ENCODE measurements around the gene ZSWIM4. TPM values are rescaled to one million over a fixed set of nuclear protein-coding genes. Genes with fewer than 3 reads are reported as not detected.

ZSWIM4 gene
- polyA plus RNA-seq, 1 donor from 2014 or later, result 4.7 TPM

DNA sequence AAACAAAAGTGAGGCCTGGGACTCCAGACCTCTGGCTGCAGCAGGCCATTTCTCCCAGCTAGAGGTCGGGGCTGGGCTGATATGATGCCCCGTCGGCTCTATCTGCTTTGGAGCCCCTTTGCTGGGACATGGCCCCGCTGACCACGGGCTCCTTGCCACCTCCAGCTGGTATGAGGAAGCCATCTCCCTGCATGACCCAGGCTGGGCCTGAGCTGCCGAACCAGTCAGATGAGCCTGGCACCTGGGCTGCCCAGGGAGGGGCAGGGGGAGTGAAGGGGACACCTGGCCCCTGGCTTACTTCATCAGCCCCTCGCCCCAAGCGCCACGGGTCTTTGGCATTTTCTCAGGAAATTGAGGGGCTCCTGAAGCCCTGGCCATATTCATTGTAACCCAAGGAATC, 7.8 kb downstream of the ZSWIM4 start:
- no peaks in the 10 kb centered on the region for H3F3A ChIP-seq (ENCODE audit: insufficient read depth, low read length, poor library complexity, severe bottlenecking)
- TF ChIP-seq EZH2 (IDR thresholded peaks at IDR 0.05; ENCODE audit: borderline replicate concordance, insufficient read depth, low read length, poor library complexity, severe bottlenecking) (no peak), REST (IDR thresholded peaks at IDR 0.05; ENCODE audit: borderline replicate concordance) (no peak), POLR2AphosphoS5 (IDR thresholded peaks at IDR 0.05) (no peak), MXI1 (conservative IDR thresholded peaks at IDR 0.05; ENCODE audit: poor library complexity, severe bottlenecking) (no peak), SMC3 (conservative IDR thresholded peaks at IDR 0.05; ENCODE audit: poor library complexity) (no peak), CTCF (IDR thresholded peaks at IDR 0.05; ENCODE audit: poor library complexity, severe bottlenecking) (no peak), EP300 (conservative IDR thresholded peaks at IDR 0.05; ENCODE audit: poor library complexity, severe bottlenecking) (no peak), RAD21 (conservative IDR thresholded peaks at IDR 0.05) (no peak), TAF1 (IDR thresholded peaks at IDR 0.05; ENCODE audit: low read depth) (no peak)
- no peak overlapping the region for H2AFZ ChIP-seq (ENCODE audit: low read depth, low read length)
- no peaks in the 10 kb centered on the region for H3K27me3 ChIP-seq (ENCODE audit: insufficient read depth, low read depth, low read length)
- no peak overlapping the region for H3K4me3 ChIP-seq (ENCODE audit: low read length)
- no peaks in the 10 kb centered on the region for H4K20me1 ChIP-seq (ENCODE audit: insufficient read depth)
- no peaks in the 10 kb centered on the region for H3K36me3 ChIP-seq (ENCODE audit: insufficient read depth, low read length)
- H3K9me2 ChIP-seq (ENCODE audit: insufficient read depth, low read length), result no peaks in the 10 kb centered on the region
- no peak overlapping the region for H3K4me2 ChIP-seq (ENCODE audit: low read length)
- H3K9me3 ChIP-seq (ENCODE audit: low read length), result no peaks in the 10 kb centered on the region
- no peaks in the 10 kb centered on the region for H3K79me2 ChIP-seq (replicated peaks; ENCODE audit: insufficient read depth, low read length)
- H3K27ac ChIP-seq (ENCODE audit: low read length), result no peak overlapping the region
- no peak overlapping the region for H3K9ac ChIP-seq (ENCODE audit: low read length)

GRCh38 chr19:13804830-13805683, 9.8 kb downstream of the ZSWIM4 start:
- Histone ChIP-seq H3K9ac (ENCODE audit: low read length) (no peak overlapping the region), H4K20me1 (ENCODE audit: insufficient read depth) (no peaks in the 10 kb centered on the region), H3K4me2 (ENCODE audit: low read length) (no peak overlapping the region), H3K27me3 (ENCODE audit: insufficient read depth, low read depth, low read length) (no peaks in the 10 kb centered on the region), H2AFZ (ENCODE audit: low read depth, low read length) (no peak overlapping the region), H3K27ac (ENCODE audit: low read length) (no peak overlapping the region), H3K79me2 (replicated peaks; ENCODE audit: insufficient read depth, low read length) (no peaks in the 10 kb centered on the region), H3F3A (ENCODE audit: insufficient read depth, low read length, poor library complexity, severe bottlenecking) (no peaks in the 10 kb centered on the region), H3K9me2 (ENCODE audit: insufficient read depth, low read length) (no peaks in the 10 kb centered on the region), H3K4me3 (ENCODE audit: low read length) (no peak overlapping the region), H3K9me3 (ENCODE audit: low read length) (no peaks in the 10 kb centered on the region), H3K36me3 (ENCODE audit: insufficient read depth, low read length) (no peaks in the 10 kb centered on the region)
- no peak for TF ChIP-seq POLR2AphosphoS5 (IDR thresholded peaks at IDR 0.05)
- TF ChIP-seq REST (IDR thresholded peaks at IDR 0.05; ENCODE audit: borderline replicate concordance), result no peak
- TF ChIP-seq RAD21 (conservative IDR thresholded peaks at IDR 0.05), result no peak
- TF ChIP-seq EP300 (conservative IDR thresholded peaks at IDR 0.05; ENCODE audit: poor library complexity, severe bottlenecking), result no peak
- TF ChIP-seq EZH2 (IDR thresholded peaks at IDR 0.05; ENCODE audit: borderline replicate concordance, insufficient read depth, low read length, poor library complexity, severe bottlenecking), result no peak

Data from neural cell (in vitro differentiated cells).